Measurements from ENCODE around the gene FSCN2.

FSCN2 gene

GRCh38 chr17:81513753-81514488 lies 14.3 kb upstream of the FSCN2 start:
- peak overlapping the region; percentile 88 for H3K27ac Mint-ChIP-seq
- H3K9me3 Mint-ChIP-seq, result no peaks in the 10 kb centered on the region
- peaks cover 70% of the 10 kb centered on the region for H3K4me1 Mint-ChIP-seq (ENCODE audit: low read depth)
- no peaks in the 10 kb centered on the region for H3K27me3 Mint-ChIP-seq
- peak overlapping the region; percentile 81 for H3K4me3 Mint-ChIP-seq
- intact Hi-C loops (cut with micrococcal nuclease), result loop anchor here (2.0 to 10.0 kb wide), 2 partner anchors 39 to 119 kb away; partner anchors contain the start of genes BAHCC1 and FAAP100
- H3K36me3 Mint-ChIP-seq (ENCODE audit: low read depth), result peaks cover 49% of the 10 kb centered on the region

GRCh38 chr17:81514489-81514738 lies 13.8 kb upstream of the FSCN2 start:
- no peaks in the 10 kb centered on the region for H3K27me3 Mint-ChIP-seq
- peak overlapping the region; percentile 88 for H3K27ac Mint-ChIP-seq
- H3K4me1 Mint-ChIP-seq (ENCODE audit: low read depth), result peaks cover 65% of the 10 kb centered on the region
- peak overlapping the region; percentile 81 for H3K4me3 Mint-ChIP-seq
- peaks cover 44% of the 10 kb centered on the region for H3K36me3 Mint-ChIP-seq (ENCODE audit: low read depth)
- intact Hi-C loops (cut with micrococcal nuclease), result loop anchor here (2.0 to 10.0 kb wide), 2 partner anchors 38 to 120 kb away; partner anchors contain the start of genes BAHCC1 and FAAP100
- no peaks in the 10 kb centered on the region for H3K9me3 Mint-ChIP-seq

GRCh38 chr17:81514739-81515529 lies 13.2 kb upstream of the FSCN2 start:
- Mint-ChIP-seq H3K4me1 (ENCODE audit: low read depth) (peaks cover 60% of the 10 kb centered on the region), H3K27ac (peak overlapping the region; percentile 88), H3K9me3 (no peaks in the 10 kb centered on the region), H3K36me3 (ENCODE audit: low read depth) (peaks cover 39% of the 10 kb centered on the region), H3K4me3 (peak overlapping the region; percentile 91), H3K27me3 (peaks cover 5% of the 10 kb centered on the region)
- intact Hi-C loops (cut with micrococcal nuclease), result loop anchor here (2.0 to 10.0 kb wide), 2 partner anchors 38 to 120 kb away; partner anchors contain the start of genes BAHCC1 and FAAP100

GRCh38 chr17:81515530-81516041 lies 12.6 kb upstream of the FSCN2 start:
- intact Hi-C loops (cut with micrococcal nuclease), result loop anchor here (2.0 to 10.0 kb wide), 2 partner anchors 37 to 121 kb away; partner anchors contain the start of genes BAHCC1 and FAAP100
- peaks cover 9% of the 10 kb centered on the region for H3K27me3 Mint-ChIP-seq
- H3K4me3 Mint-ChIP-seq, result peak overlapping the region; percentile 91
- no peaks in the 10 kb centered on the region for H3K9me3 Mint-ChIP-seq
- peaks cover 32% of the 10 kb centered on the region for H3K36me3 Mint-ChIP-seq (ENCODE audit: low read depth)
- H3K27ac Mint-ChIP-seq, result peak overlapping the region; percentile 88
- peaks cover 57% of the 10 kb centered on the region for H3K4me1 Mint-ChIP-seq (ENCODE audit: low read depth)

GRCh38 chr17:81516439-81516838 lies 11.7 kb upstream of the FSCN2 start:
- H3K27ac Mint-ChIP-seq, result peak overlapping the region; percentile 88
- H3K36me3 Mint-ChIP-seq (ENCODE audit: low read depth), result peaks cover 24% of the 10 kb centered on the region
- H3K27me3 Mint-ChIP-seq, result peaks cover 14% of the 10 kb centered on the region
- intact Hi-C loops (cut with micrococcal nuclease), result loop anchor here (10.0 kb wide), 1 partner anchor 122 kb away; the partner anchor contains the start of gene BAHCC1
- peak overlapping the region; percentile 91 for H3K4me3 Mint-ChIP-seq
- H3K9me3 Mint-ChIP-seq, result no peaks in the 10 kb centered on the region
- H3K4me1 Mint-ChIP-seq (ENCODE audit: low read depth), result peaks cover 49% of the 10 kb centered on the region

GRCh38 chr17:81517009-81517338 lies 11.2 kb upstream of the FSCN2 start:
- Mint-ChIP-seq H3K4me3 (peak overlapping the region; percentile 91), H3K9me3 (no peaks in the 10 kb centered on the region), H3K27me3 (peaks cover 18% of the 10 kb centered on the region), H3K4me1 (ENCODE audit: low read depth) (peaks cover 43% of the 10 kb centered on the region), H3K27ac (peak overlapping the region; percentile 88), H3K36me3 (ENCODE audit: low read depth) (peaks cover 18% of the 10 kb centered on the region)
- intact Hi-C loops (cut with micrococcal nuclease), result loop anchor here (10.0 kb wide), 1 partner anchor 122 kb away; the partner anchor contains the start of gene BAHCC1

GRCh38 chr17:81517339-81518112 lies 10.7 kb upstream of the FSCN2 start:
- Mint-ChIP-seq H3K27ac (no peak overlapping the region), H3K4me3 (peak overlapping the region; percentile 44), H3K27me3 (peaks cover 23% of the 10 kb centered on the region), H3K4me1 (ENCODE audit: low read depth) (peaks cover 43% of the 10 kb centered on the region), H3K36me3 (ENCODE audit: low read depth) (peaks cover 13% of the 10 kb centered on the region), H3K9me3 (no peaks in the 10 kb centered on the region)
- intact Hi-C loops (cut with micrococcal nuclease), result loop anchor here (10.0 kb wide), 1 partner anchor 123 kb away; the partner anchor contains the start of gene BAHCC1

- Mint-ChIP-seq H3K27me3 (peaks cover 30% of the 10 kb centered on the region), H3K36me3 (ENCODE audit: low read depth) (peaks cover 12% of the 10 kb centered on the region), H3K4me1 (ENCODE audit: low read depth) (peaks cover 44% of the 10 kb centered on the region), H3K27ac (no peak overlapping the region), H3K4me3 (peak overlapping the region; percentile 44), H3K9me3 (no peaks in the 10 kb centered on the region)
- intact Hi-C loops (cut with micrococcal nuclease), result loop anchor here (10.0 kb wide), 1 partner anchor 123 kb away; the partner anchor contains the start of gene BAHCC1
Measured at GRCh38 chr17:81518113-81518784, 9.9 kb upstream of the FSCN2 start.

GRCh38 chr17:81518785-81519283 lies 9.3 kb upstream of the FSCN2 start:
- Mint-ChIP-seq H3K36me3 (ENCODE audit: low read depth) (peaks cover 12% of the 10 kb centered on the region), H3K4me1 (ENCODE audit: low read depth) (peaks cover 44% of the 10 kb centered on the region), H3K27me3 (peaks cover 36% of the 10 kb centered on the region), H3K27ac (no peak overlapping the region), H3K4me3 (peak overlapping the region; percentile 40), H3K9me3 (no peaks in the 10 kb centered on the region)
- intact Hi-C loops (cut with micrococcal nuclease), result loop anchor here (10.0 kb wide), 1 partner anchor 124 kb away; the partner anchor contains the start of gene BAHCC1

GRCh38 chr17:81519284-81520020 lies 8.7 kb upstream of the FSCN2 start:
- peak overlapping the region; percentile 40 for H3K4me3 Mint-ChIP-seq
- peaks cover 44% of the 10 kb centered on the region for H3K4me1 Mint-ChIP-seq (ENCODE audit: low read depth)
- H3K36me3 Mint-ChIP-seq (ENCODE audit: low read depth), result peaks cover 12% of the 10 kb centered on the region
- H3K27me3 Mint-ChIP-seq, result peaks cover 42% of the 10 kb centered on the region
- H3K27ac Mint-ChIP-seq, result peak overlapping the region; percentile 27
- H3K9me3 Mint-ChIP-seq, result no peaks in the 10 kb centered on the region
- intact Hi-C loops (cut with micrococcal nuclease), result loop anchor here (10.0 kb wide), 1 partner anchor 125 kb away; the partner anchor contains the start of gene BAHCC1

GRCh38 chr17:81520021-81520901 lies 7.9 kb upstream of the FSCN2 start:
- peaks cover 50% of the 10 kb centered on the region for H3K27me3 Mint-ChIP-seq
- H3K27ac Mint-ChIP-seq, result peak overlapping the region; percentile 27
- peaks cover 8% of the 10 kb centered on the region for H3K36me3 Mint-ChIP-seq (ENCODE audit: low read depth)
- intact Hi-C loops (cut with micrococcal nuclease), result no loop called here
- no peaks in the 10 kb centered on the region for H3K9me3 Mint-ChIP-seq
- H3K4me3 Mint-ChIP-seq, result no peak overlapping the region
- peaks cover 41% of the 10 kb centered on the region for H3K4me1 Mint-ChIP-seq (ENCODE audit: low read depth)
